Renal cortical epithelial cell (primary cell): Measurements from ENCODE around the gene TMPRSS15. TPM values are rescaled to one million over a fixed set of nuclear protein-coding genes. Genes with fewer than 3 reads are reported as not detected.
"Not testable (repeated sequence)": the region's sequence is repeated elsewhere in the genome, so short reads cannot be mapped to it uniquely, and the experiment has no call there.

Source experiments
- DNase-seq: peaks from one replicate; pipeline ENCODE4 v3.0.0-alpha.2; 2011; ENCODE audit warnings: low read depth
- total RNA-seq: library from RNA; depleted of rRNA; stranded (reverse); fragments of >200 nt; gene quantifications from 2 replicates; pipeline ENCODE4 v1.2.3, GENCODE V29; 2014

Gene TMPRSS15
- not detected in 2 replicates for total RNA-seq

DNA sequence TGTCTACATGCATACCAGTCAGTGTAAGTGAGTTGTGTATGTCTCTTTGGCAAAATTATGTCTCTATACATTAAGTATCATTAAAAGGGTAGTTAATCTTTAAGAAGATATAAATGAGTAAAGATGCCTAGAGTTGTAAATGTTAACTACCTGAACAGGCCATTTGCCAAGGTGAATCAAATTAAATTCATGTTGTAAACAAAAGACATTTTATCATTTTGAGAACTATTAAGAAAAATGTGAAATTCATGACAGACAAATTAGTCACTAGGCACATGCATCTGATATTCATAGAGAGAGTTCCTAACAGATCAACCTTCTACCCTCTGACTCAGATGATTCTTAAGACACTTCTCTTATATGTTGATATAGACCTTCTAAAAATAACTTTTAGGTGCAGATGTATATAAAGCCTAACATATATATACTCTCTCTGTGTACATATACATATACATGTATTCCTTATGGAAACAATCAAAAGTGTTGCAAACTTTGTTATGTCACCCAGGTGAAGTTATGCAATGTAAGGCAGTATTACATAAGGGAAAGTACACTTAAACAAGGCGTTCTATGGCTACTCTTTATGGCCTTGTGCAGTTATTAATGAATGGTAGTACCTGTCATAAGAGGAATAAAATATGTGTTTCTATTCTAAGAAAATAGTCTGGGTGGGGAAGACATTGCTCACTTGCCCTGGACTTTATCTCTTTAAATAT lies at the start of gene TMPRSS15:
TMPRSS15 (minus strand) TSS at position 51 of the 716 bp plus-strand sequence. CDS start 163 bp downstream, outside the sequence.
- no peak for DNase-seq

DNA sequence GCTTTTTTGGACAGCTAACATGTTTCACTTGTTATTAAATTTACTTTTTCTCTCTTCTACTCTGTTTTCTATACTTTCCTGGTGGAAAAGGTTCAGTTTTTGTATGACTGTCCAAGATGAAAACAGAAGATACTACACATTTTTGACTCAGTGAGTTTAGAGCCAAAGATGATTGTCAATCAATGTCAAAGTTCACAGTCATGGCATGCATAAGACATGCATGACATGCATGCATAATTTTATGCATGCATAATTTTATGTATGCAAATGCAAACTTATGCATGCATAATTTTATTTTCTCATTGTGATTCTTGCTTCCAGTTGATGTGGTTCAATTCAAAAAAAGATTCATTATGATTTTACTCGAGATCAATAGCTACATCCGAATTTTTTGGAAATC lies 48.1 kb upstream of the TMPRSS15 start:
- no peak for DNase-seq

DNA sequence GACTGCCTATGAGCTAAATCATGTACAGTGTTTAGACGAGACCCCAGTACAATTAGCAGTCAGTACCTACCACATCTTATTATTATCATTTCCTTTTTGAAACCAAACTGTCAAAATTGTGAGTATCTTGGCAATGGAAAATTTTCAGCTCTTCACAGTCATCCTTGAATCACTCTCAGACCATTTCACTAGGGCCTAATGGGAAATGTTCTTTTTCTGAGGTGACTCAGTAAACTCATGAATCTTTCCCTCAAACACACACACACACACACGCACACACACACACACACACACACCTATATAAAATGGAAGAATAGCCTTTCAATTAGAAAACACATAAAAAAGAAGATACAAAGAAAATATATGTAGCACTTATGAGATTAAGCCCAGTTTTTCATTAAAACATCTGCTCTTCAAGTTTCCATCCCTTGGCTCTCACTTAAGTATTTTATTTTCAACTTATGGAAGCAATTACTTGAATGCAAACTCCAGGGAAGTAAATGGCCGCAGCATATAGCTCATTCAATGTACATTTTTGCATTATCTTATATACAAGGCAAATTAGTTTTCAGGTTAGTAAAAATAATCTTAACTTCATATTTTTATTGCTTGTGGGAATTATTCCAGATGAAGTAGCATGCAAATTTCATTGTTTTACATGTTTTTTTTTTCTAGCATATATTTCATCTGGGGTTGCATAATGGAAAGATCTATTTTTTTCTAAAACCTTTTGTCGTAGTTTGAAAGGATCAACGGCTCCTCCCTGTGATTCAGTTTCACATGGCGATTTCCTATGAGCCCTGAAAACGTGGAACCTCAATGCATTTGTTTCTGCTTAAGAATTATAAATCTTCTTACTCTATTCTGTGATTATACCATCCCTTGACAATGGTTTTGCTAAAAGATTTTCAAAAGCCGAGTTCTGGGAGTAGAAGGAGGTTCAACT lies 46.3 kb upstream of the TMPRSS15 start:
- DNase-seq: no peak

DNA sequence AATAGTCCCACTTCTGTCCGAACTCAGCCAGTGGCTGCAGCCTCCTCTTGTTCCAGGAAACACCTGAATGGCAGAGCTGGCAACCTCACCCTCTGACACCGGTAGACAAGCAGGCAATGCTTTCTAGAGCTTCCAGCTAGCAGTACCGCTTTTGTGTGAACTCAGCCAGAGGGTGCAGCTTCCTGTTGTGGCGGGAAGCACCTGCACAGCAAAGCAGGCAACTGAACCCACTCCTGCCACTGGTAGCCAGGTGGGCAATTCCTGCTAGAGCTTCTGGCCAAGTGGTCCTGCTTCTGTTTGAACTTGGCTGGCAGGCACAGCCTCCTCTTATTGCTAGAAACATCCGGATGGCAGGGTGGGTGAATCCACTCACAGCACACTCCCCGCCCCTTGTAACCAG lies 40.1 kb upstream of the TMPRSS15 start:
- no peak for DNase-seq

DNA sequence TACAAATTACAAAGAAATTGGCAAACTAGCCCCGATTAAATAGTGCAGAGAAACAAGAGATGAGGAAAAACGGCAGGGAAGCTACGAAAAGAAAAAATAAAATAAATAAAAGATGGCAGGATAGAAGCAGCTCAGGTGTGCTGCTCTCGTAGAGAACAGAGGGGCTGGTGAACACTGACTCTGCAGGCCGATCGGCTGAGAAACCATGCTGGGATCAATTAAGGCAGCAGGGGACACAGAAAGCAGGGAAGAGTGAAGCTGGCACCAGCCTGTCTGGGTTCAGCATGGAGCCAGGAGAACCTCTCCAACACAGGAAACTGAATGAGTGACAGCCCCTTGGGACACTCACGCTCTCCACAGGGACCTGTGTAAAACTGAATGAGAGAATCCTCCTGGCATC lies 39.5 kb upstream of the TMPRSS15 start:
- DNase-seq: no peak

DNA sequence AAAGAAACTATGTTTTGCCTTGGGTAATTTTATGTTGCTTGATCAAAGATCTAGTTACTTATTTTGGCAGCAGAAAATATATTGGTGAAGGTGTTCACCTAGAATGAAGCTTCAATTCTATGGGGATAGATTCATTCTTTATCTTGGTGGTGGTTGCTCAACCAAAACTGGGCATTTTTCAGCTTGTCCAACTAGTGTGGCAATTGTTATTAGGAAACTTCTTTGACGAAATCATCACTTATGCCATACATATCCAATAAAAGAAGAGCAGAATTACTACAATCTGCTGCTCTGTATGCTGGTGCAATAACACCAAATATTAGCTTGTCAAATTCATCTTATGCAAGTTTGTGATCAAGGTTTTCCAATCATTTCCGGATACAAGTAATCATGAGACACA lies 26.8 kb upstream of the TMPRSS15 start:
- DNase-seq: no peak

DNA sequence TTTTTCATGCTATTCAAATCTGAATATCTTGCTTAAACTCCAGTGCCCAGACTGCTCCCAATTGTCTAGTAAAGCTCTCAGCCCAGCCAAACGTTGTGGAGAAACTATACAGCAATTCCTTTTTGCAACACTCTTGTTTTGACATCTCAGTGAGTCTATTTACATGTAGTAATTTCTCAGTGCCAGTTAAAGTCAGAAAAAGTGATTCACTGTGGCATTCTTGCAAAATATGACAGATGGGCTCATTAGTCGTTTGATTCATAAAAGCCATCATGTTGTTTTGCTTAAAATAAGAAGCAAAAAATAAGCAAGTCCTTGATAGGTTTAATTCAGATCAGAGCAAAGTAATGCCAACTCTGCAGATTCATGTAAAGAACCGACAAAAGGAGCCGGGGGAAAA lies 20.7 kb upstream of the TMPRSS15 start:
- no peak for DNase-seq

DNA sequence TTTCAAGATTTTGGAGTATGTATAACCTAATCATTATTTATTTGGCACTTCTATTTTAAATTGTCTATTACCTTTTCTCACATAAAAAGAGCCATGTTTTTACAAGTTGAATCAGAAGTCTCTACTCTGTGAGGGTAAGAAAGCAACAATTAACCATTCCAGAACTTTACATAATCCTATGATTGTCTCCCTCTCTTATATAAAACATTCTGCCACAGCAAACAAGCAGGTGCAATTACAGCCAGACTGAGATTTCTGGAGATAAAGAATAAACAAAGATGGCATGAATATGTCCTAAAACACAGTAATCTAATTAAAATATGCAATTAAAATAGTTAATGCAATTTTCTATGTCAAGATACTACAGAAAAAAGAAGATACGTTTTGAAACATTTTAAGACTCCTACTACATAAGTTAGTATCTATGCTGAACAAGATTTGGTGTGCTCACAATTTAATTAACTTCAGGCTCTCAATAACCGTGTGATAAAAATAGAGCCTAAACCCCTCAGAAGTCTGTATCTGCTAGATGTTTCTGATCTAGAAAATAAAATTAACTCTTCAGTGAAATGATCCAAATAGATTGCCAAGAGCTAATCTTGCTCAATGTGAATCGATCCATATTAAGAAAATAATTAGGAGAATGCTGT lies 13.7 kb upstream of the TMPRSS15 start:
- DNase-seq: no peak

DNA sequence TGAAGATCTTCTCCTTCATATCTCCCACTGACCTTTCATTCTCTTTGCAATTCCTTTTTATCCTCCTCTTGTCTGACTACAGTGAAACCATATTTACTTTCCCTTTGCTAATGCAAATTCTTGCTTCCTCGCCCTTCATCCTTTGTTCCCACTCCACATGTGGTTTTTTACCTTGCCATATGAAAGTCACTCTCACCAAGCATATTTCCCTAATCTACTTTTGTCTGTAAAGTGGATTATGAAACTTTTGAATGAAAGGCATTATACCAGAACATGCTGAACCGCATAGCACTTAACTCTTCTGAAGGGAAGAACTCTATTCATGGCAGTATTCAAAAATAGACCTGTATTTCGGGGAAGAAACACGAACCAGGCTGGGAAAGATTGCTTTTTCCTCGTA lies 8.0 kb upstream of the TMPRSS15 start:
- DNase-seq: no peak

DNA sequence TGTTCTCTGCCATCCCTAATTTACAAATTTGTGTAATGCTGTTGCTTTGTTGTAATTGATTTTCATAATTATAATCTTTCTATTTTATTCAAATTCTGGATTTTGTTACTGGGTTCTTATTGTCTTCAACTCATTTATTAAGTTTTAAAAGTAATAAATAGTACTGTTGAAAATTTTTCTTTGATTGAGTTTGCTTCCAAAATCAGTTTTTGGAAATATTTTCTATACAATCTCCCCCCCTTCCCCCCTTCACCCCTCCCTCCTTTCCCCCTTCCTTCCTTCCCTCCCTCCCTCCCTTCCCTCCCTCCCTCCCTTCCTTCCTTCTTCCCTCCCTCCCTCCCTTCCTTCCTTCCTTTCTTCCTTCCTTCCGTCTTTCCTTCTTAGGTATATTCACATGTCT lies 6.0 kb upstream of the TMPRSS15 start:
- DNase-seq: no peak

DNA sequence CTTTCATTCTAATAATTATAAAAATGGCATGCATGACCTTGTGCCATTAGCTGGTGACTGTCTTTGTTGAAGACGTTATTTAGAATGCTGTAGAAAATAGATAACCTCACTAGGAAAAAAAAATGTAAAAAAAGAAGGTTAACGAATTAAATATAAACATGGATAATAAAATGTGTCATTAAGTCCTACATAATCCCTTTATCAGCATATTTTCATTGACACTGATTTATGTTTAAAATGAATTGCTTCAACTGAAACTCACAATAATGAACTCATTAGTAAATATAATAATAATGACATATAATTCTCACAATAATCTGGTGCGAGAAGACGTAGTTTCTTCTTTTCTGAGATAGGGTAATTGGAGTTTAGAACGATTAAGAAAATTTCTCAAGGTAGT lies 4.7 kb downstream of the TMPRSS15 start:
- DNase-seq: no peak

DNA sequence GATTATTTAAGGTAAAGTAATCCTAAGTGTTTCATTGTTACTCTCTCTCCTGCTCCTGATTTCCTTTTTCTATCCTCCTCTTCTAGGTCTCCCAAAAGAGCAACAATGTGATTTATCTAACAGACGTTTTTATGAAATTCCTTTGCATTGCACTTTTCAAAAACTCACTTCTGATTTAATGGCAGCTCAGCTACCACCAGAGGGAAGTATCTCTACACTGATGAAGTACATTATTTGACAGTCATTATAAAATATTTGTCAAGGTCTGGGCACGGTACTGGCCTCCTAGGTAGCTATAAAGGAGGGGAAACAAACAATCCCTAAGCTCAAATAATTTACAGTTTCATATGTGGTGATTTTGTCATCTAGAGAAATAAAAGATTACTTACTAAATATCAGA lies 15.6 kb downstream of the TMPRSS15 start:
- DNase-seq: no peak

DNA sequence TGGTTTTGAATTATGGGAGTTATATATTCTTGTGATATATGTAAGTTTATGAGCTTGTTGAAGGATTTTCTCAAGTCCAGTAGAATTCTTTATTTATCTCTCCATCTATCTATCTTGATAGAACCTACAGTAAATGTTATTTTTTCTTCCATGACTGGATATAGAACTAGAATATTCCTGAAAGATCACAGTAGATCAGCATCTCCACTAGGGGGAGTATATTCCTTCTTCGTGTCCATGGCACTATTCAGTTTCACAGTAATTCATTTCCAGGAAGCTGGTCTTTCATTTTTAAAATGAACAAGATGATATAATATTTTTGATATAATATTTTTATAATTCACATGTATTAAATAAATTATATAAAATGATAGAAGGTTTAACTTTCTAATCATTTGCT lies 18.8 kb downstream of the TMPRSS15 start:
- no peak for DNase-seq

DNA sequence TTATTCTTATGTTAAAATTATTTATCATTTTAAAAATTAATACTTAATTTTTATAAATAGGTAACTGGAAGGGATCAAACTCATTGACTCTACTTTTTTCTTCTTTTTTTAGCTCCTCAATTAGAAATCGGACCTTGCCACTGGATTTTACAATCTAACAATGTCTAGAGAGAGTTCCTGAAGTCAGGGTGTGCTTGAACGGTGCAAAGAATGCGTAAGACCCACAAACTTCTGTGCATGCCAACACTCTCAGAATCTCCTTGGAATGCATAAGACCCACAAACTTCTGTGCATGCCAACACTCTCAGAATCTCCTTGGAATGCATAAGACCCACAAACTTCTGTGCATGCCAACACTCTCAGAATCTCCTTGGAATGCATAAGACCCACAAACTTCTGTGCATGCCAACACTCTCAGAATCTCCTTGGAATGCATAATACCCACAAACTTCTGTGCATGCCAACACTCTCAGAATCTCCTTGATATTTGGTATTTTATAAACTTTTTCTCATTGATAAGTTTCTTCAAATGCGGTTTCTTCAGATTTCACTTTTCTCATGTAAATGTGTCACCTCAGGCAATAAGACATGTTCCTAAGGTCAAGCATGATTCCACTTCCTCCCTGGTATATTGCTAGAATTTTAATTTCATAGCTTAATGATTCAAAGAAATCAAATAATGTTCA lies 20.5 kb downstream of the TMPRSS15 start:
- not testable (repeated sequence) for DNase-seq

DNA sequence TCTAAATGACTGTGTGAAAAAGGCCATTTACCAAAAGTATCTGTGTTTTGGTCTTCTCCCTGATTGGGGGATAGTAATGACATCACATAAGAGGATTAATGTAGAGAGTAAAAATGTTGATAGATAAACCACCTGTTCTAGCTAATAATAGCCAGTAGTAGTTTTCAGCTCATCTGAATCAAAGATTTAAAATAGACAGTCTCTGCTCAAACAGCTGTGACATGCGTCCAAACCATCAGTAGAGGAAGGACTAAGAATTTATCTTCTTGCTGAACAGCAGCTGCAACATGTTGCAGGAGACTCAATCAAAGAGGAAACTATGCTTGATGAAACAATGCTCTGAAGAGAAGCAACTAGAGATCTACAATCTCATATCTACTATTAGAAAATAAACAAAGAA lies 21.4 kb downstream of the TMPRSS15 start:
- DNase-seq: no peak

DNA sequence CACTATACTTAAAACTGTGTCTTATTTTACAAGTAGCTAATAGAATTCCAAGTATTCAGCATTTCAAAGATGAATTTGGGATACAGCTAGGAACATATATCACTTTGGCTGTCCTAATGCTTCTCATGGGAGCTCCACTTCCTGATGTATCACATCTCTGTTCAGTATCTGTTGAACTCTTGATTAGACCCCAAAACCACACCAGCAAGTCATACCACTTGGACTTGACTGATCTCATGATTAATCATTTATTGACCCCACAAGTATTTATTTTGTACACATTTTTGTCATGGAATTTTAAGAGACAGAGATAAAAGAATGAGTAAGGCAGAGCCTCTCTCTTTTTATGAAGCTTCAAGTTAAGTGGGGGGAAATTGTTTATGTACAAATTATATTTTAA lies 30.0 kb downstream of the TMPRSS15 start:
- DNase-seq: no peak

DNA sequence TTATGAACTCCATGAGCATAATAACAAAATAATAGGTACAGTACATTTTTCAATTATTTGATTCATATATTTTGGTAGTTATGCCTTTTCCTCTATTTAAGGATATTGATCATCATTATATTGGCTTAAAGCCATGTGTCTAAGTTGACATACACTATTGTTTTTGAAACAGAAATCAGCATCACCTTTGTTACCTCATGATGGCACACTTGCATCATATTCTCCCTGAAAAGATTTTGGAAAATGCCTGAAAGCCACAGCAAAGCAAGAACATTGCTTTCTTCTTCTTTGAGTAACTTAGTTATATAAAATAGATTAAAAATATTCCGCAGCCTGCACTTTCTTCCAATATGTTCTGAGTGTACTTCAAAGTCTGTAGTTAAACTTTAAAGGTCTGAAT lies 33.3 kb downstream of the TMPRSS15 start:
- no peak for DNase-seq

DNA sequence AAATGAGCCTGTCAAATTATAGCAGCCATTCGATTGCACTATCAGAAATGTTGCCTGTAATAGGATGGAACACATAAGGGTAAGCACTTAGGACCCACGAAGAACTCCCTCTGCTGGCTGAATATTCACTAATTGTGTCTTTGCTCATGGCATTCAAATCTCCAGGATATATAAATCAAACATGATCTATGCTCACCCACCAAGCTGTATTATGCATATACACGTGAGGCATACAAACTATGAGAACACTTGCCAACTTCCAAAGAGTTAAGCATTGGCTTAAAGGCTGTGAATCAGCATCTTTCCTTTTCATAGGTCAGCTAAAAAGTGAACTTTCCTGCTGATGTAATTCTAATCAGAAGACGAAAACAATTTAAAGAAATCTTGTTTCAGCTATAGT lies 34.5 kb downstream of the TMPRSS15 start:
- DNase-seq: no peak

DNA sequence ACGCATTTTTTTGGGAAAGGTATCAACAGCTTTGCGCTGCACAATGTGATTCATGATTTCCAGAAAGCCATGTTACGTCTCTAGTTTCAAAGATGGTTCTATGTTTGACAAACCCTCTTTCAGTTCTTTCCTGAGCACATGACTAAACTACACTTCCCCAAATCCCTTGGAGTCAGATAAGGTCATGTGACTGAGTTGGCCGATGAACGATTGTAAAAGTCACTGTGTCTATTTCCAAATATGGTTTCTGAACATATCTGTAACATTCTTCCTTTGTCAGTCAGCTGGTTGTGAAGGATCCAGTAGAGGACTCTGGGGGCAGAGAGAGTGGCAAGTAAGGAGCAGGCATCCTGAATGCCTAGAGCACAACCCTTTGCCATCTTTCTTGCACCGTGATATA lies 35.4 kb downstream of the TMPRSS15 start:
- DNase-seq: no peak

DNA sequence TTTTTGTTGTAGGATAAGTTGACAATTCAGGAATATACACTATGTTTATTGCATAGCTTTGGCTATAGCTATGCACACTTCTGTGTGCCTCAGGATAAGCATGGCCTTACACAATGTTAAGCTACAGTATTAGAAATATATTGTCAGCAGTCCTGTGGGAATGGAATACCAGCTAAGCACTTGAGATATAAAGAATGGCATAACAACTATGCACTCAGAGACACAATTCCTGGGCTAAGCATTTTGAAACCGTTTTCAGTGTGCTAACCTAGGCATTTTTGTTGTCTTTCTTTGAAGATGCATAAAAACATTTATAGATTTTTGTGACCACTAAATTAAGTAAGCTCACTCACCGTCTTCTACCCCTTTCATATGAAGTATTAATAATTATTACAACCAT lies 46.8 kb downstream of the TMPRSS15 start:
- DNase-seq: no peak

DNA sequence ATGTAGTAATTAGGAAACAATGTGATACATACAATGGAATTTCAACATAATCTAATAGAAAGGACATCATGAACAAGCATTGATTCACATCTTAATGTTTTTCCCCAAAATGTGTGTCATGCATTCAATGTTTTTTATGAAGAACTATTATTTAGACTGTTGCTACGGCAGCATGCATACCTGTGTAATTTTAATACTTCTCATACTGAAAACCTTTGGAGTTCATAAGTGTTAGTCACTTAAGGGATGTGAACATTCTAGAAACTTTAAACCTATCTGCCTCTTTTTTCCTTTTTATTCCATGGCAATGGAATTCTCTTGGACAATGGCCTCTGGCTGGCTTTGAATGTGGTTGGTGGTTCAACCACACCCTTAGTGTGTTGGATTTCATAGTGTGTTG lies 48.6 kb downstream of the TMPRSS15 start:
- no peak for DNase-seq

DNA sequence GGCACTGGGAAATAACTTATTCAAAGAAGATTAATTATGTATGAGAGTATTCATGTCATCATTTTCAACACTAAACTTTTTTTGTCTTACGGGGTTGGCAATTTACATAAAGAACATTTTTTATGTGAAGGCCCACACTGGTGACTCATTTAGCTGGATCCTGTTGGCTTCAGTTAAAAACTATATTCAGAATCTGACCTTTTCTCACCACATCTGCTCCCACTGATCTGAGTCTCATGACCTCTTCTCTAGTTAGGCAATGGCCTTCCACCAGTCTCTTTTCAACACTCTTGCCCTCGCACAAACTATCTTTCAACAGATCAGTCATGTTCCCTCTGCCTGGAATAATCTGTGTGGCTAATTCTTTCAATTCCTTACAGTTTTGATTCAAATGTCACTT lies 53.4 kb downstream of the TMPRSS15 start:
- DNase-seq: no peak
